ENCODE data around the gene PSMG3. TPM values are rescaled to one million over a fixed set of nuclear protein-coding genes. Genes with fewer than 3 reads are reported as not detected.

The PSMG3 gene
- total RNA-seq, 1 donor from 2014 or later: 11.8 TPM

- intact Hi-C loops (cut with micrococcal nuclease): no loop called here
- no peak for ATAC-seq
- no peak for DNase-seq
These were observed 20.9 kb downstream of the PSMG3 start for GRCh38 chr7:1548944-1549343.

GRCh38 chr7:1548438-1548831 lies 21.4 kb downstream of the PSMG3 start:
- intact Hi-C loops (cut with micrococcal nuclease): no loop called here
- ATAC-seq: no peak
- DNase-seq: peak; percentile 22

- ATAC-seq (no peak), DNase-seq (peak; percentile 21)
- intact Hi-C loops (cut with micrococcal nuclease): no loop called here
These were observed 21.9 kb downstream of the PSMG3 start for GRCh38 chr7:1547777-1548437.

- ATAC-seq (no peak), DNase-seq (peak; percentile 28)
- intact Hi-C loops (cut with micrococcal nuclease): no loop called here
These were observed 22.7 kb downstream of the PSMG3 start for GRCh38 chr7:1546909-1547776.

GRCh38 chr7:1546274-1546908 lies 23.4 kb downstream of the PSMG3 start:
- no peak for DNase-seq
- intact Hi-C loops (cut with micrococcal nuclease): no loop called here
- no peak for ATAC-seq

- ATAC-seq (peak; percentile 4), DNase-seq (no peak)
- intact Hi-C loops (cut with micrococcal nuclease): no loop called here
These were observed 24.2 kb downstream of the PSMG3 start for GRCh38 chr7:1545417-1546246.

- DNase-seq (no peak), ATAC-seq (no peak)
- intact Hi-C loops (cut with micrococcal nuclease): no loop called here
These were observed 24.9 kb downstream of the PSMG3 start for GRCh38 chr7:1544896-1545416.

GRCh38 chr7:1544178-1544895 lies 25.5 kb downstream of the PSMG3 start:
- ATAC-seq (no peak), DNase-seq (peak; percentile 53)
- intact Hi-C loops (cut with micrococcal nuclease): no loop called here

- ATAC-seq (no peak), DNase-seq (no peak)
- intact Hi-C loops (cut with micrococcal nuclease): no loop called here
These were observed 26.0 kb downstream of the PSMG3 start for GRCh38 chr7:1543826-1544177.

- DNase-seq (no peak), ATAC-seq (no peak)
- intact Hi-C loops (cut with micrococcal nuclease): no loop called here
These were observed 26.7 kb downstream of the PSMG3 start for GRCh38 chr7:1542841-1543747.

GRCh38 chr7:1542329-1542728 lies 27.5 kb downstream of the PSMG3 start:
- DNase-seq (no peak), ATAC-seq (no peak)
- intact Hi-C loops (cut with micrococcal nuclease): no loop called here

GRCh38 chr7:1541431-1542162 lies 28.2 kb downstream of the PSMG3 start:
- ATAC-seq: no peak
- intact Hi-C loops (cut with micrococcal nuclease): no loop called here
- no peak for DNase-seq

GRCh38 chr7:1540776-1541271 lies 29.0 kb downstream of the PSMG3 start:
- ATAC-seq (no peak), DNase-seq (no peak)
- intact Hi-C loops (cut with micrococcal nuclease): no loop called here

GRCh38 chr7:1539882-1540775 lies 29.7 kb downstream of the PSMG3 start:
- ATAC-seq: no peak
- intact Hi-C loops (cut with micrococcal nuclease): no loop called here
- DNase-seq: no peak

GRCh38 chr7:1539181-1539881 lies 30.5 kb downstream of the PSMG3 start:
- DNase-seq (no peak), ATAC-seq (no peak)
- intact Hi-C loops (cut with micrococcal nuclease): no loop called here

Data from left ventricle myocardium superior (tissue), 1 donor.